Measurements from ENCODE around the gene SRCAP. TPM values are rescaled to one million over a fixed set of nuclear protein-coding genes. Genes with fewer than 3 reads are reported as not detected.

The SRCAP gene
- polyA plus RNA-seq, 4 donors, result 1.6 to 36.8 (median 13.7) TPM

- no peak for DNase-seq
- H3K27ac ChIP-seq (ENCODE audit: low read depth in 1 of 3, low read length in 2 of 3), result no peak overlapping the region
- H3K4me3 ChIP-seq (ENCODE audit: low read depth in 1 of 3, low read length in 3 of 3), result no peak overlapping the region
- H3K9me3 ChIP-seq (ENCODE audit: control insufficient read depth in 2 of 2, insufficient read depth in 1 of 2, low read depth in 1 of 2, low read length in 1 of 2), result no peaks in the 10 kb centered on the region
- H3K27me3 ChIP-seq (ENCODE audit: control insufficient read depth in 3 of 3, insufficient read depth in 3 of 3, low read length in 3 of 3), result no peaks in the 10 kb centered on the region
- no peak for FAIRE-seq
- H3K36me3 ChIP-seq (ENCODE audit: control insufficient read depth in 3 of 3, insufficient read depth in 2 of 3, low read depth in 1 of 3, low read length in 3 of 3), result peaks cover 5 to 62% (median 8%) of the 10 kb centered on the region in 3 donors
- WGBS, 3 donors, result 88 to 92% (median 88%) methylated on average over 17 to 18 of the region's 18 CpGs
- peaks cover 0 to 25% (median 4%) of the 10 kb centered on the region in 3 donors for H3K4me1 ChIP-seq (ENCODE audit: control insufficient read depth in 3 of 3, insufficient read depth in 2 of 3, low read depth in 1 of 3, low read length in 2 of 3)
Measured at GRCh38 chr16:30784215-30784614, 85.2 kb downstream of the SRCAP start.

- whole genome bisulfite sequencing, 3 donors, result 66 to 73% (median 72%) methylated on average over 7 of the region's 7 CpGs
- Histone ChIP-seq H3K4me1 (ENCODE audit: control insufficient read depth in 3 of 3, insufficient read depth in 2 of 3, low read depth in 1 of 3, low read length in 2 of 3) (peaks cover 0 to 25% (median 4%) of the 10 kb centered on the region in 3 donors), H3K9me3 (ENCODE audit: control insufficient read depth in 2 of 2, insufficient read depth in 1 of 2, low read depth in 1 of 2, low read length in 1 of 2) (no peaks in the 10 kb centered on the region), H3K4me3 (ENCODE audit: low read depth in 1 of 3, low read length in 3 of 3) (peak overlapping the region in 1 of 3 donors; percentile 88), H3K36me3 (ENCODE audit: control insufficient read depth in 3 of 3, insufficient read depth in 2 of 3, low read depth in 1 of 3, low read length in 3 of 3) (peaks cover 5 to 50% (median 8%) of the 10 kb centered on the region in 3 donors), H3K27ac (ENCODE audit: low read depth in 1 of 3, low read length in 2 of 3) (peak overlapping the region in 1 of 3 donors; percentile 52), H3K27me3 (ENCODE audit: control insufficient read depth in 3 of 3, insufficient read depth in 3 of 3, low read length in 3 of 3) (no peaks in the 10 kb centered on the region)
- FAIRE-seq (no peak), DNase-seq (peak in 1 of 2 donors; percentile 48)
Measured at GRCh38 chr16:30785126-30786106, 86.4 kb downstream of the SRCAP start.

- FAIRE-seq (no peak), DNase-seq (peak; percentile 47 to 68)
- peak overlapping the region; percentile 75 to 88 (median 75) for H3K4me3 ChIP-seq (ENCODE audit: low read depth in 1 of 3, low read length in 3 of 3)
- 5 to 10% (median 9%) methylated on average over 26 to 57 of the region's 57 CpGs for WGBS, 3 donors
- no peaks in the 10 kb centered on the region for H3K9me3 ChIP-seq (ENCODE audit: control insufficient read depth in 2 of 2, insufficient read depth in 1 of 2, low read depth in 1 of 2, low read length in 1 of 2)
- peak overlapping the region; percentile 13 to 80 (median 45) for H3K27ac ChIP-seq (ENCODE audit: low read depth in 1 of 3, low read length in 2 of 3)
- H3K27me3 ChIP-seq (ENCODE audit: control insufficient read depth in 3 of 3, insufficient read depth in 3 of 3, low read length in 3 of 3), result no peaks in the 10 kb centered on the region
- H3K4me1 ChIP-seq (ENCODE audit: control insufficient read depth in 3 of 3, insufficient read depth in 2 of 3, low read depth in 1 of 3, low read length in 2 of 3), result peaks cover 0 to 25% (median 4%) of the 10 kb centered on the region in 3 donors
- H3K36me3 ChIP-seq (ENCODE audit: control insufficient read depth in 3 of 3, insufficient read depth in 2 of 3, low read depth in 1 of 3, low read length in 3 of 3), result peaks cover 5 to 44% (median 8%) of the 10 kb centered on the region in 3 donors
Measured at GRCh38 chr16:30786115-30786935, 87.4 kb downstream of the SRCAP start.

- Histone ChIP-seq H3K27ac (ENCODE audit: low read depth in 1 of 3, low read length in 2 of 3) (peak within 1 kb of the TSS; percentile 63 to 90 (median 80)), H3K4me1 (ENCODE audit: control insufficient read depth in 3 of 3, insufficient read depth in 2 of 3, low read depth in 1 of 3, low read length in 2 of 3) (peaks cover 0 to 25% (median 4%) of the 10 kb centered on the region in 3 donors), H3K9me3 (ENCODE audit: control insufficient read depth in 2 of 2, insufficient read depth in 1 of 2, low read depth in 1 of 2, low read length in 1 of 2) (no peaks in the 10 kb centered on the region), H3K4me3 (ENCODE audit: low read depth in 1 of 3, low read length in 3 of 3) (peak within 1 kb of the TSS; percentile 75 to 88 (median 75)), H3K36me3 (ENCODE audit: control insufficient read depth in 3 of 3, insufficient read depth in 2 of 3, low read depth in 1 of 3, low read length in 3 of 3) (peaks cover 4 to 37% (median 8%) of the 10 kb centered on the region in 3 donors), H3K27me3 (ENCODE audit: control insufficient read depth in 3 of 3, insufficient read depth in 3 of 3, low read length in 3 of 3) (no peaks in the 10 kb centered on the region)
- peak; percentile 68 to 90 for DNase-seq
- WGBS, 3 donors, result 1 to 3% (median 2%) methylated on average over 35 to 37 of the region's 37 CpGs
- FAIRE-seq, result no peak
Measured at GRCh38 chr16:30786936-30787612, 88.1 kb downstream of the SRCAP start, which contains the start of gene ZNF629. Gene ZNF629 (minus strand): TSS chr16:30787205. CDS start chr16:30784482, 2,723 bp downstream.

- peaks cover 0 to 30% (median 7%) of the 10 kb centered on the region in 3 donors for H3K36me3 ChIP-seq (ENCODE audit: control insufficient read depth in 3 of 3, insufficient read depth in 2 of 3, low read depth in 1 of 3, low read length in 3 of 3)
- H3K4me1 ChIP-seq (ENCODE audit: control insufficient read depth in 3 of 3, insufficient read depth in 2 of 3, low read depth in 1 of 3, low read length in 2 of 3), result peaks cover 0 to 25% (median 4%) of the 10 kb centered on the region in 3 donors
- H3K27ac ChIP-seq (ENCODE audit: low read depth in 1 of 3, low read length in 2 of 3), result peak overlapping the region; percentile 63 to 90 (median 80)
- DNase-seq (peak; percentile 53 to 56), FAIRE-seq (no peak)
- no peaks in the 10 kb centered on the region for H3K27me3 ChIP-seq (ENCODE audit: control insufficient read depth in 3 of 3, insufficient read depth in 3 of 3, low read length in 3 of 3)
- 16 to 31% (median 28%) methylated on average over 11 of the region's 11 CpGs for WGBS, 3 donors
- H3K9me3 ChIP-seq (ENCODE audit: control insufficient read depth in 2 of 2, insufficient read depth in 1 of 2, low read depth in 1 of 2, low read length in 1 of 2), result no peaks in the 10 kb centered on the region
- peak overlapping the region; percentile 75 to 88 (median 75) for H3K4me3 ChIP-seq (ENCODE audit: low read depth in 1 of 3, low read length in 3 of 3)
Measured at GRCh38 chr16:30787613-30788378, 88.8 kb downstream of the SRCAP start.

Other genes starting within 250 kb of the SRCAP start
- 1 to 10 TPM; 1.1 to 4.1 (median 2.6) TPM for gene ITGAL, start 226.4 kb upstream of the SRCAP start, polyA plus RNA-seq
- 10 to 100 TPM; 42.7 to 71.6 (median 52.6) TPM for gene ZNF768, start 172.6 kb upstream of the SRCAP start, polyA plus RNA-seq
- gene ZNF747, start 164.3 kb upstream of the SRCAP start, polyA plus RNA-seq, result 10 to 100 TPM in 1 of 4 donors, 1 to 10 TPM in 3; 7.6 to 10.6 (median 8.8) TPM
- gene ZNF764, start 140.8 kb upstream of the SRCAP start, polyA plus RNA-seq, result 10 to 100 TPM in 1 of 4 donors, 1 to 10 TPM in 3; 5.4 to 23.0 (median 6.2) TPM
- gene ZNF688, start 127.5 kb upstream of the SRCAP start, polyA plus RNA-seq, result 10 to 100 TPM; 14.9 to 46.7 (median 24.4) TPM
- 10 to 100 TPM in 1 of 4 donors, 1 to 10 TPM in 3; 1.9 to 20.4 (median 4.1) TPM for gene ZNF785, start 113.5 kb upstream of the SRCAP start, polyA plus RNA-seq
- gene ZNF689, start 88.8 kb upstream of the SRCAP start, polyA plus RNA-seq, result 1 to 10 TPM; 5.7 to 8.9 (median 7.0) TPM
- 100 to 1,000 TPM in 2 of 4 donors, 10 to 100 TPM in 2; 32.1 to 131 (median 82.5) TPM for gene PRR14, start 48.2 kb upstream of the SRCAP start, polyA plus RNA-seq
- 10 to 100 TPM; 36.2 to 94.6 (median 47.6) TPM for gene FBRS, start 40.7 kb upstream of the SRCAP start, polyA plus RNA-seq
- 10 to 100 TPM; 31.2 to 46.5 (median 35.7) TPM for gene PHKG2, start 49.3 kb downstream of the SRCAP start, polyA plus RNA-seq
- 1 to 10 TPM; 2.4 to 6.5 (median 5.1) TPM for gene CFAP119, start 62.9 kb downstream of the SRCAP start, polyA plus RNA-seq
- gene RNF40, start 63.2 kb downstream of the SRCAP start, polyA plus RNA-seq, result 10 to 100 TPM; 55.9 to 84.9 (median 58.1) TPM
- 10 to 100 TPM in 1 of 4 donors, 1 to 10 TPM in 3; 3.4 to 17.5 (median 5.8) TPM for gene ZNF629, start 88.0 kb downstream of the SRCAP start, polyA plus RNA-seq
- 10 to 100 TPM; 23.7 to 33.2 (median 30.5) TPM for gene BCL7C, start 194.9 kb downstream of the SRCAP start, polyA plus RNA-seq
- gene CTF1, start 197.4 kb downstream of the SRCAP start, polyA plus RNA-seq, result 1 to 10 TPM in 2 of 4 donors, not detected in 2; 1.1 to 3.0 TPM
- 10 to 100 TPM in 2 of 4 donors, 1 to 10 TPM in 2; 8.7 to 26.3 (median 13.4) TPM for gene FBXL19, start 224.4 kb downstream of the SRCAP start, polyA plus RNA-seq
- gene ORAI3, start 249.9 kb downstream of the SRCAP start, polyA plus RNA-seq, result 10 to 100 TPM in 2 of 4 donors, 1 to 10 TPM in 2; 6.2 to 38.1 (median 8.6) TPM